GM12878 (cell line): Measurements from ENCODE around the gene TIMM9.

Experiments used
- CEBPB ChIP-seq, 2 experiments: fragments of 150-350 bp in 1 of 2; IDR thresholded peaks; 2 replicates each; pipeline ENCODE4 v1.6.1; 2012 to 2014; ENCODE audit warnings: low read depth in 2 of 2, low read length in 2 of 2, borderline replicate concordance in 1 of 2, inconsistent platforms in 1 of 2
- CREM ChIP-seq: IDR thresholded peaks from 2 replicates; pipeline ENCODE4 v1.6.1; 2014; ENCODE audit warnings: antibody characterized with exemption, low read depth
- TF ChIP-seq, protein P1 (sequence below), 3 experiments: IDR thresholded peaks in 2 of 3; conservative IDR thresholded peaks in 1 of 3; 2 replicates each; pipeline ENCODE4 v1.5.1; 2011; ENCODE audit warnings: low read depth in 3 of 3, low read length in 3 of 3, mild to moderate bottlenecking in 3 of 3, control low read depth in 2 of 3, moderate library complexity in 2 of 3, inconsistent platforms in 1 of 3, mixed read lengths in 1 of 3; ENCODE audit not compliant: control insufficient read depth in 2 of 3, insufficient read depth in 1 of 3; ENCODE audit errors: extremely low read depth in 1 of 3

DNA sequence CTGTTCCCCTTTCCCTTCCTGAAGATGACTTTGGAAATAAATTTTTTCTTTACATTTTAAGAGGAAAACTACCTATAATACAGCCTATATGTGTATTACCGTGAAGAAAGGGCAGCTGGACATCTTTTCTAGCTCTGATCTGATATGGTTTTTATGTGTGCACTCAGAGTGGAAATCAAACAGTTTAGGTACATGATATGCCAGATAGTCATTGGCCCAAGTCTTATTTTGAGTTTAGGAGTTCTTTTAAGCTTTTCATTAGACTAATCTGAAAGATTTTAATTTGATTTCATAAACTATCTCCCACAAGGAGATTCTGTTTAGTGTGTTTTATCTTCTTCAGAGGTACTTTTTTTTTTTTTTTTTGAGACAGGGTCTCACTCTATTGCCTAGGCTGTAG lies 49.0 kb upstream of the TIMM9 start:
- TF ChIP-seq CEBPB (IDR thresholded peaks at IDR 0.05; ENCODE audit: borderline replicate concordance in 1 of 2, low read depth in 2 of 2, low read length in 2 of 2) (no peak), CREM (no peak)
- TF ChIP-seq, protein P1, sequence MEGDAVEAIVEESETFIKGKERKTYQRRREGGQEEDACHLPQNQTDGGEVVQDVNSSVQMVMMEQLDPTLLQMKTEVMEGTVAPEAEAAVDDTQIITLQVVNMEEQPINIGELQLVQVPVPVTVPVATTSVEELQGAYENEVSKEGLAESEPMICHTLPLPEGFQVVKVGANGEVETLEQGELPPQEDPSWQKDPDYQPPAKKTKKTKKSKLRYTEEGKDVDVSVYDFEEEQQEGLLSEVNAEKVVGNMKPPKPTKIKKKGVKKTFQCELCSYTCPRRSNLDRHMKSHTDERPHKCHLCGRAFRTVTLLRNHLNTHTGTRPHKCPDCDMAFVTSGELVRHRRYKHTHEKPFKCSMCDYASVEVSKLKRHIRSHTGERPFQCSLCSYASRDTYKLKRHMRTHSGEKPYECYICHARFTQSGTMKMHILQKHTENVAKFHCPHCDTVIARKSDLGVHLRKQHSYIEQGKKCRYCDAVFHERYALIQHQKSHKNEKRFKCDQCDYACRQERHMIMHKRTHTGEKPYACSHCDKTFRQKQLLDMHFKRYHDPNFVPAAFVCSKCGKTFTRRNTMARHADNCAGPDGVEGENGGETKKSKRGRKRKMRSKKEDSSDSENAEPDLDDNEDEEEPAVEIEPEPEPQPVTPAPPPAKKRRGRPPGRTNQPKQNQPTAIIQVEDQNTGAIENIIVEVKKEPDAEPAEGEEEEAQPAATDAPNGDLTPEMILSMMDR (IDR thresholded peaks at IDR 0.05 in 2 of 3, conservative IDR thresholded peaks at IDR 0.05 in 1 of 3; ENCODE audit: control insufficient read depth in 2 of 3, extremely low read depth in 1 of 3, insufficient read depth in 1 of 3, low read depth in 3 of 3, low read length in 3 of 3) = no peak
